KMS-11 (cell line): ENCODE results near the gene CTSA.

Experiments used
- H2AFZ ChIP-seq: fragments of 200-600 bp; sonication (generic); 2 replicates; pipeline ENCODE4 v1.6.1; 2016; ENCODE audit warnings: antibody characterized with exemption, mixed run types, low read depth
- H3K27ac ChIP-seq: fragments of 200-600 bp; sonication (generic); 2 replicates; pipeline ENCODE4 v1.6.1; 2016; ENCODE audit warnings: mild to moderate bottlenecking, mixed run types
- H3K27me3 ChIP-seq: fragments of 200-600 bp; sonication (generic); 2 replicates; pipeline ENCODE4 v1.6.1; 2017; ENCODE audit warnings: mild to moderate bottlenecking, low read depth, mixed run types, moderate library complexity; ENCODE audit not compliant: insufficient read depth
- H3K36me3 ChIP-seq: fragments of 200-600 bp; sonication (generic); 2 replicates; pipeline ENCODE4 v1.6.1; 2017; ENCODE audit warnings: mild to moderate bottlenecking, mixed run types; ENCODE audit not compliant: insufficient read depth
- H3K4me1 ChIP-seq: fragments of 200-600 bp; sonication (generic); 2 replicates; pipeline ENCODE4 v1.6.1; 2016; ENCODE audit warnings: mild to moderate bottlenecking, low read depth, mixed run types; ENCODE audit not compliant: poor library complexity, severe bottlenecking
- H3K4me2 ChIP-seq: fragments of 200-600 bp; sonication (generic); 2 replicates; pipeline ENCODE4 v1.7.0; 2016; ENCODE audit warnings: mild to moderate bottlenecking, mixed run types
- H3K4me3 ChIP-seq: fragments of 200-600 bp; sonication (generic); IDR thresholded peaks from 2 replicates; pipeline ENCODE4 v1.6.1; 2017; ENCODE audit warnings: low read depth, low read length, mixed read lengths; ENCODE audit not compliant: insufficient read depth
- H3K79me2 ChIP-seq: fragments of 200-600 bp; sonication (generic); 2 replicates; pipeline ENCODE4 v1.6.1; 2016; ENCODE audit warnings: low read depth, mixed run types; ENCODE audit not compliant: insufficient read depth
- H3K9ac ChIP-seq: fragments of 200-600 bp; sonication (generic); 2 replicates; pipeline ENCODE4 v1.6.1; 2016; ENCODE audit warnings: mild to moderate bottlenecking, mixed run types
- H4K20me1 ChIP-seq: fragments of 200-600 bp; sonication (generic); 2 replicates; pipeline ENCODE4 v1.6.1; 2016; ENCODE audit warnings: mild to moderate bottlenecking, mixed run types; ENCODE audit not compliant: insufficient read depth
- CTCF ChIP-seq: fragments of 200-600 bp; sonication (generic); conservative IDR thresholded peaks from 2 replicates; pipeline ENCODE4 v1.6.1; 2017; ENCODE audit warnings: low read depth, mild to moderate bottlenecking, antibody characterized with exemption, low read length, moderate library complexity, mixed read lengths

Gene CTSA

GRCh38 chr20:45919542-45920399 is 28.6 kb downstream of the CTSA start:
- no peak overlapping the region for H2AFZ ChIP-seq
- no peak for TF ChIP-seq CTCF
- H3K4me1 ChIP-seq, result peaks cover 13% of the 10 kb centered on the region
- no peaks in the 10 kb centered on the region for H3K27me3 ChIP-seq
- no peaks in the 10 kb centered on the region for H4K20me1 ChIP-seq
- no peaks in the 10 kb centered on the region for H3K79me2 ChIP-seq
- H3K4me3 ChIP-seq, result no peak overlapping the region
- H3K27ac ChIP-seq, result no peak overlapping the region
- H3K9ac ChIP-seq, result no peak overlapping the region
- no peaks in the 10 kb centered on the region for H3K36me3 ChIP-seq
- H3K4me2 ChIP-seq, result no peak overlapping the region

- H3K36me3 ChIP-seq, result no peaks in the 10 kb centered on the region
- no peaks in the 10 kb centered on the region for H4K20me1 ChIP-seq
- H3K79me2 ChIP-seq, result no peaks in the 10 kb centered on the region
- H2AFZ ChIP-seq, result no peak overlapping the region
- no peak overlapping the region for H3K27ac ChIP-seq
- TF ChIP-seq CTCF, result no peak
- H3K4me1 ChIP-seq, result peaks cover 20% of the 10 kb centered on the region
- H3K4me2 ChIP-seq, result no peak overlapping the region
- H3K4me3 ChIP-seq, result no peak overlapping the region
- no peaks in the 10 kb centered on the region for H3K27me3 ChIP-seq
- H3K9ac ChIP-seq, result no peak overlapping the region
Measured at GRCh38 chr20:45920462-45921336, 29.6 kb downstream of the CTSA start.

GRCh38 chr20:45921337-45922189 is 30.4 kb downstream of the CTSA start:
- H3K27ac ChIP-seq, result no peak overlapping the region
- TF ChIP-seq CTCF, result no peak
- no peaks in the 10 kb centered on the region for H3K27me3 ChIP-seq
- H4K20me1 ChIP-seq, result no peaks in the 10 kb centered on the region
- no peak overlapping the region for H2AFZ ChIP-seq
- no peaks in the 10 kb centered on the region for H3K79me2 ChIP-seq
- H3K4me3 ChIP-seq, result no peak overlapping the region
- H3K4me2 ChIP-seq, result no peak overlapping the region
- no peaks in the 10 kb centered on the region for H3K36me3 ChIP-seq
- H3K9ac ChIP-seq, result no peak overlapping the region
- peaks cover 20% of the 10 kb centered on the region for H3K4me1 ChIP-seq
